GM12878 (cell line): ENCODE measurements around the gene DBNL.

Source experiments
- CHD2 ChIP-seq: IDR thresholded peaks from 2 replicates; pipeline ENCODE4 v1.6.1; 2011; ENCODE audit warnings: low read depth, low read length, improper control_type of control experiment, borderline replicate concordance
- CREB1 ChIP-seq: IDR thresholded peaks from 2 replicates; pipeline ENCODE4 v1.6.1; 2012; ENCODE audit warnings: low read depth, mild to moderate bottlenecking, inconsistent platforms
- DPF2 ChIP-seq: fragments of 450-650 bp; IDR thresholded peaks from 2 replicates; pipeline ENCODE4 v1.6.1; 2017; ENCODE audit warnings: mild to moderate bottlenecking
- RUNX3 ChIP-seq: IDR thresholded peaks from 2 replicates; pipeline ENCODE4 v1.6.1; 2012; ENCODE audit warnings: low read length, inconsistent platforms
- SMC3 ChIP-seq: IDR thresholded peaks from 2 replicates; pipeline ENCODE4 v1.6.1; 2011; ENCODE audit warnings: low read length, improper control_type of control experiment, borderline replicate concordance
- SUPT20H ChIP-seq: IDR thresholded peaks from 2 replicates; pipeline ENCODE4 v1.6.1; 2011; ENCODE audit warnings: low read depth, mild to moderate bottlenecking, low read length, moderate library complexity, borderline replicate concordance; ENCODE audit not compliant: control insufficient read depth
- TF ChIP-seq, protein P1 (sequence below), 3 experiments: IDR thresholded peaks in 2 of 3; conservative IDR thresholded peaks in 1 of 3; 2 replicates each; pipeline ENCODE4 v1.5.1; 2011; ENCODE audit warnings: low read depth in 3 of 3, low read length in 3 of 3, mild to moderate bottlenecking in 3 of 3, control low read depth in 2 of 3, moderate library complexity in 2 of 3, inconsistent platforms in 1 of 3, mixed read lengths in 1 of 3; ENCODE audit not compliant: control insufficient read depth in 2 of 3, insufficient read depth in 1 of 3; ENCODE audit errors: extremely low read depth in 1 of 3

DNA sequence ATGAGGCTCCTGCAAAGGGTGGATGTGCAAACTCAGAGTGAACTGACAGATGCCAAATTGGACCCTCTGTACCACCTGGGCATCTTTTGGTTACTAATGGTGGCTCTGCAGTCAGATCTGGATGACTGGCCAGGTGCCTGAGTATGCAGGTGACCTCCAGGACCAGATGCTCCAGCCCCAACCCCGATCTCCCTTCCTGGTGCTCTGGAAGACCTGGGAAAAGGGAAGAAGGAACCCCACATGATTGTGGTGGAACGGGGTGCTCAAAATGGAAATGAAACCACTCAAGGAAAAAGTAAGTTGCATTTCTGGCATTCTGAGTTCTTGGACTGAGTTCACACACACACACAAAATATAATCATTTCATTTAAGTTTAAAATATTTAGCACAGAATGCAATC lies 49.9 kb downstream of the DBNL start:
- TF ChIP-seq SUPT20H: no peak
- TF ChIP-seq, protein P1, sequence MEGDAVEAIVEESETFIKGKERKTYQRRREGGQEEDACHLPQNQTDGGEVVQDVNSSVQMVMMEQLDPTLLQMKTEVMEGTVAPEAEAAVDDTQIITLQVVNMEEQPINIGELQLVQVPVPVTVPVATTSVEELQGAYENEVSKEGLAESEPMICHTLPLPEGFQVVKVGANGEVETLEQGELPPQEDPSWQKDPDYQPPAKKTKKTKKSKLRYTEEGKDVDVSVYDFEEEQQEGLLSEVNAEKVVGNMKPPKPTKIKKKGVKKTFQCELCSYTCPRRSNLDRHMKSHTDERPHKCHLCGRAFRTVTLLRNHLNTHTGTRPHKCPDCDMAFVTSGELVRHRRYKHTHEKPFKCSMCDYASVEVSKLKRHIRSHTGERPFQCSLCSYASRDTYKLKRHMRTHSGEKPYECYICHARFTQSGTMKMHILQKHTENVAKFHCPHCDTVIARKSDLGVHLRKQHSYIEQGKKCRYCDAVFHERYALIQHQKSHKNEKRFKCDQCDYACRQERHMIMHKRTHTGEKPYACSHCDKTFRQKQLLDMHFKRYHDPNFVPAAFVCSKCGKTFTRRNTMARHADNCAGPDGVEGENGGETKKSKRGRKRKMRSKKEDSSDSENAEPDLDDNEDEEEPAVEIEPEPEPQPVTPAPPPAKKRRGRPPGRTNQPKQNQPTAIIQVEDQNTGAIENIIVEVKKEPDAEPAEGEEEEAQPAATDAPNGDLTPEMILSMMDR (IDR thresholded peaks at IDR 0.05 in 2 of 3, conservative IDR thresholded peaks at IDR 0.05 in 1 of 3; ENCODE audit: control insufficient read depth in 2 of 3, extremely low read depth in 1 of 3, insufficient read depth in 1 of 3, low read depth in 3 of 3, low read length in 3 of 3): no peak
- TF ChIP-seq CHD2: no peak
- no peak for TF ChIP-seq RUNX3
- no peak for TF ChIP-seq DPF2
- TF ChIP-seq SMC3: no peak
- no peak for TF ChIP-seq CREB1
